Measurements from ENCODE around the gene PSMB5.

The PSMB5 gene

GRCh38 chr14:23025151-23025814, 9.4 kb downstream of the PSMB5 start (continued):
- TF ChIP-seq, protein P1, sequence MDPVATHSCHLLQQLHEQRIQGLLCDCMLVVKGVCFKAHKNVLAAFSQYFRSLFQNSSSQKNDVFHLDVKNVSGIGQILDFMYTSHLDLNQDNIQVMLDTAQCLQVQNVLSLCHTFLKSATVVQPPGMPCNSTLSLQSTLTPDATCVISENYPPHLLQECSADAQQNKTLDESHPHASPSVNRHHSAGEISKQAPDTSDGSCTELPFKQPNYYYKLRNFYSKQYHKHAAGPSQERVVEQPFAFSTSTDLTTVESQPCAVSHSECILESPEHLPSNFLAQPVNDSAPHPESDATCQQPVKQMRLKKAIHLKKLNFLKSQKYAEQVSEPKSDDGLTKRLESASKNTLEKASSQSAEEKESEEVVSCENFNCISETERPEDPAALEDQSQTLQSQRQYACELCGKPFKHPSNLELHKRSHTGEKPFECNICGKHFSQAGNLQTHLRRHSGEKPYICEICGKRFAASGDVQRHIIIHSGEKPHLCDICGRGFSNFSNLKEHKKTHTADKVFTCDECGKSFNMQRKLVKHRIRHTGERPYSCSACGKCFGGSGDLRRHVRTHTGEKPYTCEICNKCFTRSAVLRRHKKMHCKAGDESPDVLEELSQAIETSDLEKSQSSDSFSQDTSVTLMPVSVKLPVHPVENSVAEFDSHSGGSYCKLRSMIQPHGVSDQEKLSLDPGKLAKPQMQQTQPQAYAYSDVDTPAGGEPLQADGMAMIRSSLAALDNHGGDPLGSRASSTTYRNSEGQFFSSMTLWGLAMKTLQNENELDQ (tag by site-specific recombination; IDR thresholded peaks at IDR 0.05; ENCODE audit: low read depth) = no peak
- TF ChIP-seq SALL2 (tag by site-specific recombination; IDR thresholded peaks at IDR 0.05; ENCODE audit: borderline replicate concordance) (no peak), ZNF621 (tag by site-specific recombination; IDR thresholded peaks at IDR 0.05) (no peak), BCL11A (tag by site-specific recombination; IDR thresholded peaks at IDR 0.05; ENCODE audit: low read depth) (no peak), ZNF19 (tag by site-specific recombination; IDR thresholded peaks at IDR 0.05; ENCODE audit: low read depth) (no peak), WT1 (tag by site-specific recombination; IDR thresholded peaks at IDR 0.05) (no peak), KLF1 (tag by site-specific recombination; IDR thresholded peaks at IDR 0.05) (peak; percentile 29; the same call in 1 of the 2 replicates), ZNF426 (tag by site-specific recombination; IDR thresholded peaks at IDR 0.05) (no peak), ZNF558 (tag by site-specific recombination; IDR thresholded peaks at IDR 0.05) (no peak), ZNF785 (tag by site-specific recombination; IDR thresholded peaks at IDR 0.05) (no peak), ZNF548 (tag by site-specific recombination; IDR thresholded peaks at IDR 0.05) (no peak), ZNF701 (tag by site-specific recombination; IDR thresholded peaks at IDR 0.05) (no peak), GLI2 (tag by site-specific recombination; IDR thresholded peaks at IDR 0.05; ENCODE audit: borderline replicate concordance, low read depth) (no peak), PATZ1 (tag by site-specific recombination; IDR thresholded peaks at IDR 0.05) (peak; percentile 37; the same call in 1 of the 2 replicates), ZNF221 (tag by site-specific recombination; IDR thresholded peaks at IDR 0.05; ENCODE audit: borderline replicate concordance) (no peak), ZNF157 (tag by site-specific recombination; IDR thresholded peaks at IDR 0.05) (no peak), IKZF3 (tag by site-specific recombination; IDR thresholded peaks at IDR 0.05) (peak; percentile 38; the same call in 1 of the 2 replicates), ZNF658 (tag by site-specific recombination; IDR thresholded peaks at IDR 0.05) (no peak), EGR2 (tag by site-specific recombination; IDR thresholded peaks at IDR 0.05; ENCODE audit: low read depth) (peak; percentile 64), ZSCAN16 (tag by site-specific recombination; IDR thresholded peaks at IDR 0.05) (no peak), ZNF335 (tag by site-specific recombination; conservative IDR thresholded peaks at IDR 0.05) (no peak), ZNF707 (tag by site-specific recombination; IDR thresholded peaks at IDR 0.05) (no peak)

DNA sequence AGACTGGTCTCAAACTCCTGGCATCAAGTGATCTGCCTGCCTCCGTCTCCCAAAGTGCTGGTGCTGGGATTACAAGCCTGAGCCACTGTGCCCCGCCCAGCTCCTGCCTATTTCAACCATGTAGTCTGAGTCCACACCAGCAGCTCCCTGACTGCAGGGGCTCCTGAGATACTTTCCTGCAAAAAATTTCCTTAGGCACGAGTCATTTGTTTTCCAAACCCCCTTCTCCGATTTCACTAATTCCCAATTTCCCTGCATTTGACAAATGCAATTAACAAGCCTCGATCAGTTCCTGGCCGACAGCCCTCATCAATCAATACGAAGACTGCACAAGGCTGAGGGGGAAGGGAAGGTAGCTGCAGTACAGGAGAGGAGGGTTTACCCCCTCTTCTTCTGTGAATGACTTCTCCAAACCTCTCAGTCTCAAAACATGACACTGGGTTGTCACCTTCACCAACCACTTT, 10.1 kb downstream of the PSMB5 start:
- Histone ChIP-seq H3K9me3 (ENCODE audit: control insufficient read depth, insufficient read depth, low read depth, low read length) (no peaks in the 10 kb centered on the region), H3K4me3 (ENCODE audit: low read depth, low read length) (no peak overlapping the region), H3K4me1 (ENCODE audit: control insufficient read depth, insufficient read depth, low read length) (peaks cover 12% of the 10 kb centered on the region), H3K27ac (ENCODE audit: extremely low read depth, low read depth, low read length) (no peak overlapping the region), H3K36me3 (ENCODE audit: control insufficient read depth in 2 of 2, insufficient read depth in 1 of 2, low read length in 2 of 2) (peaks cover 21 to 39% of the 10 kb centered on the region in 2 experiments)
- ChIA-PET CTCF (interaction anchor here (0.6 to 1.7 kb wide), 4 partner anchors 18 to 44 kb away, joined by 3 to 4 read pairs (median 4); partner anchors contain the start of gene CDH24), POLR2A (interaction anchor here (1.2 to 2.3 kb wide), 4 partner anchors 9 to 68 kb away, joined by 4 to 6 read pairs (median 6); partner anchors contain the start of genes HAUS4 and PSMB5)
- TF ChIP-seq ZNF610 (tag by site-specific recombination; IDR thresholded peaks at IDR 0.05; ENCODE audit: borderline replicate concordance) = no peak
- TF ChIP-seq, protein P2, sequence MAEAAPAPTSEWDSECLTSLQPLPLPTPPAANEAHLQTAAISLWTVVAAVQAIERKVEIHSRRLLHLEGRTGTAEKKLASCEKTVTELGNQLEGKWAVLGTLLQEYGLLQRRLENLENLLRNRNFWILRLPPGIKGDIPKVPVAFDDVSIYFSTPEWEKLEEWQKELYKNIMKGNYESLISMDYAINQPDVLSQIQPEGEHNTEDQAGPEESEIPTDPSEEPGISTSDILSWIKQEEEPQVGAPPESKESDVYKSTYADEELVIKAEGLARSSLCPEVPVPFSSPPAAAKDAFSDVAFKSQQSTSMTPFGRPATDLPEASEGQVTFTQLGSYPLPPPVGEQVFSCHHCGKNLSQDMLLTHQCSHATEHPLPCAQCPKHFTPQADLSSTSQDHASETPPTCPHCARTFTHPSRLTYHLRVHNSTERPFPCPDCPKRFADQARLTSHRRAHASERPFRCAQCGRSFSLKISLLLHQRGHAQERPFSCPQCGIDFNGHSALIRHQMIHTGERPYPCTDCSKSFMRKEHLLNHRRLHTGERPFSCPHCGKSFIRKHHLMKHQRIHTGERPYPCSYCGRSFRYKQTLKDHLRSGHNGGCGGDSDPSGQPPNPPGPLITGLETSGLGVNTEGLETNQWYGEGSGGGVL (tag by site-specific recombination; IDR thresholded peaks at IDR 0.05) = peak; percentile 67
- TF ChIP-seq FEZF1 (tag by site-specific recombination; IDR thresholded peaks at IDR 0.05) = no peak
- TF ChIP-seq AEBP2 (tag by site-specific recombination; IDR thresholded peaks at IDR 0.05; ENCODE audit: borderline replicate concordance) = no peak
- no peak for TF ChIP-seq ZNF112 (tag by site-specific recombination; IDR thresholded peaks at IDR 0.05)
- TF ChIP-seq, protein P3, sequence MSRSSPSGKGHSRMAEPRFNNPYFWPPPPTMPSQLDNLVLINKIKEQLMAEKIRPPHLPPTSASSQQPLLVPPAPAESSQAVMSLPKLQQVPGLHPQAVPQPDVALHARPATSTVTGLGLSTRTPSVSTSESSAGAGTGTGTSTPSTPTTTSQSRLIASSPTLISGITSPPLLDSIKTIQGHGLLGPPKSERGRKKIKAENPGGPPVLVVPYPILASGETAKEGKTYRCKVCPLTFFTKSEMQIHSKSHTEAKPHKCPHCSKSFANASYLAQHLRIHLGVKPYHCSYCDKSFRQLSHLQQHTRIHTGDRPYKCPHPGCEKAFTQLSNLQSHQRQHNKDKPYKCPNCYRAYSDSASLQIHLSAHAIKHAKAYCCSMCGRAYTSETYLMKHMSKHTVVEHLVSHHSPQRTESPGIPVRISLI (tag by site-specific recombination; IDR thresholded peaks at IDR 0.05) = no peak
- no peak for TF ChIP-seq ZBTB7A (tag by site-specific recombination; IDR thresholded peaks at IDR 0.05; ENCODE audit: low read depth)

All from HEK293 (cell line).